Measurements from ENCODE around the gene FBXO15. TPM values are rescaled to one million over a fixed set of nuclear protein-coding genes. Genes with fewer than 3 reads are reported as not detected.
A peak's percentile ranks its signal among the peaks of the same experiment; 100 is the strongest.

The FBXO15 gene
- total RNA-seq, 1 donor = 0.27 TPM

DNA sequence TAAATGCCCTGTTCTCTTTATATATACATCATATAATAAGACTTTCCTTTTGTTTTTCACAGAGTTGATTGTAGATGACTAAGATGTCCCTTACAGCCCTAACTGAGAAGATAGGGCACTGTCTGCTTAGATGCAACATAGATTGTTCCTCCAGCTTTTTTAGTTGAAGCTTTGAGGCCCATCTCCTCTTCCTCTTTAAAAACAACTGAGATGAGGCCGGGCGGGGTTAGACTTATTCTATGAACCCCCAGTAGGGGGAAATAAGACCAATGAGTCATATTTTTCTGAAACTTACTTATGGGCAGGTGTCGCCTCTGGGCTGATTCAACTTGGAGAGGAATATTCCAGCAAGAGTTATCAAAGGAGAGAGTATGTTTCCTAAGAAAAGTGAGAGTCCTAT is 84.6 kb downstream of the FBXO15 start:
- TF ChIP-seq, protein P1, sequence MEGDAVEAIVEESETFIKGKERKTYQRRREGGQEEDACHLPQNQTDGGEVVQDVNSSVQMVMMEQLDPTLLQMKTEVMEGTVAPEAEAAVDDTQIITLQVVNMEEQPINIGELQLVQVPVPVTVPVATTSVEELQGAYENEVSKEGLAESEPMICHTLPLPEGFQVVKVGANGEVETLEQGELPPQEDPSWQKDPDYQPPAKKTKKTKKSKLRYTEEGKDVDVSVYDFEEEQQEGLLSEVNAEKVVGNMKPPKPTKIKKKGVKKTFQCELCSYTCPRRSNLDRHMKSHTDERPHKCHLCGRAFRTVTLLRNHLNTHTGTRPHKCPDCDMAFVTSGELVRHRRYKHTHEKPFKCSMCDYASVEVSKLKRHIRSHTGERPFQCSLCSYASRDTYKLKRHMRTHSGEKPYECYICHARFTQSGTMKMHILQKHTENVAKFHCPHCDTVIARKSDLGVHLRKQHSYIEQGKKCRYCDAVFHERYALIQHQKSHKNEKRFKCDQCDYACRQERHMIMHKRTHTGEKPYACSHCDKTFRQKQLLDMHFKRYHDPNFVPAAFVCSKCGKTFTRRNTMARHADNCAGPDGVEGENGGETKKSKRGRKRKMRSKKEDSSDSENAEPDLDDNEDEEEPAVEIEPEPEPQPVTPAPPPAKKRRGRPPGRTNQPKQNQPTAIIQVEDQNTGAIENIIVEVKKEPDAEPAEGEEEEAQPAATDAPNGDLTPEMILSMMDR (IDR thresholded peaks at IDR 0.05; ENCODE audit: insufficient read depth, low read length) = no peak
- H3K4me3 ChIP-seq (ENCODE audit: low read depth, low read length) = no peak overlapping the region

DNA sequence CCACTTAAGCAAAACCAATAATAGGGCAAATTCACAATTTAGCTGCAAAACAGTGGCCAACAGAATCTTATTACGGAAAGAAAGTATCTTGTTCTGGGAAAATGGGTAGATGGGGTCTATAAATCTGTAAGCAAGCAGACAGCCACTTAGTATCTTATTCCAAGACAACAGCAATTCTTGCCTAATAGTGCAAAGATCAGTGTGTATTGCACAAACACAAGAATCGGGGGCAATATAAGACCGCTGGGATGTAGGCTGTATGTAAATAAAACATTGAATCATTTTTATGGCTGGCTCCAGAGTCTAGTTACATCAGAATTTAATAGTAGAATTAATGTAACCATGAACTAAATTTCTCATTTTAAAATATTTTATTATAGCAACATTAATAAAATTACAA is 85.6 kb downstream of the FBXO15 start:
- TF ChIP-seq, protein P1 (IDR thresholded peaks at IDR 0.05; ENCODE audit: insufficient read depth, low read length) = no peak
- no peak overlapping the region for H3K4me3 ChIP-seq (ENCODE audit: low read depth, low read length)
- DNase-seq (ENCODE audit: low read depth) = no peak

More for the DNA sequence above, 84.6 kb downstream of the FBXO15 start:
- DNase-seq (ENCODE audit: low read depth) = no peak

DNA sequence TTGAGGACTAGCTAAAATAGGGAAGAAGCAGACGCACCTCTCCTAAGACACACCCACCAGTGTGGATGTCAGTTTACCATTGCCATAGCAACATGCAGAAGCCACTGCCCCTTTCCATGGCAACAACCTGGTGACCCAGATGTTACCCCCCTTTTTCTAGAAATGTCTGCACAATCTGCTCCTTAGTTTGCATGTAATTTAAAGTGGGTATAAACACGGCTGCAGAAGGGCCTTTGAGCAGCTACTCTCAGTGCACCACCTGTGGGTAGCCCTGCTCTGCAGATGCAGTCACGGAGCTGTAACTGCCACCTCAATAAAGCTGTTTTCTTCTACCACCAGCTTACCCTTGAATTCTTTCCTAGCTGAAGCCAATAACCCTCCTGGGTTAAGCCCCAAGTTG is 87.1 kb downstream of the FBXO15 start:
- no peak for DNase-seq (ENCODE audit: low read depth)
- TF ChIP-seq, protein P1 (IDR thresholded peaks at IDR 0.05; ENCODE audit: insufficient read depth, low read length) = no peak
- H3K4me3 ChIP-seq (ENCODE audit: low read depth, low read length) = no peak overlapping the region

- no peak for DNase-seq (ENCODE audit: low read depth)
- H3K4me3 ChIP-seq (ENCODE audit: low read depth, low read length) = no peak overlapping the region
- TF ChIP-seq, protein P1 (IDR thresholded peaks at IDR 0.05; ENCODE audit: insufficient read depth, low read length) = no peak
These were observed 96.8 kb downstream of the FBXO15 start for GRCh38 chr18:74050807-74051206.

DNA sequence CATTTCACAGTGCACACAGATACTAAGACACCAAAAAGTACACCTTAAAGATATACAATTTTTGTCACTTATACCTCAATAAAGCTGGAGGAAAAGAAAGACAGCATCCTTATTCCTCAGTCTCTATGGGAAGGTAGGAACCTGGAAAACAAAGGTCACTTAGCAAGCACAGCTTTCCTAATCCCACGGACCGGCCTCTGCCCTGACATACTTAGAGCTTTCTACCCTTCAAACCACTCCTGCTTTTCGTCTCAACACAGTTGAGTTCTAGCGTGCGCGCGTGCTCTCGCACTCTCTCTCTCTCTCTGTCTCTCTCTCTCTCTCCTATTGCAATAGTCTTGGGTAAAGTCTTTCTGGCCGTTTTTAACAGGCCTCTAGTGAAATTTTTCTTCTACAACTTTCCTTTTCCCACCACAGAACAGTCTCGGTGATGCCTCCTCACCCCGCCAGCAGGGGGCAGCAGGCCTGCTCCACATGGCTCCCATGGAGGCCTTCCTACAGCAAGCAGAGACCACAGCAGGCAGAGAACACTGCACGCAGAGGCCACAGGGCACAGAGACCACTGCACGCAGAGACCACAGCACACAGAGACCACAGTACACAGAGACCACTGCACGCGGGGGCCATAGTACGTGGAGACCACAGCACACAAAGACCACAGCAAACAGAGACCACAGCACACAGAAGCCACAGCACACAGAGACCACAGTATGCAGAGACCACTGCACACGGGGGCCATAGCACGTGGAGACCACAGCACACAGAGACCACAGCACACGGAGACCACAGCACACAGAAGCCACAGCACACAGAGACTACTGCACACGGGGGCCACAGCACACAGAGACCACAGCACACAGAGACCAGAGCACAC is 106.9 kb downstream of the FBXO15 start:
- DNase-seq (ENCODE audit: low read depth) = no peak
- no peak overlapping the region for H3K4me3 ChIP-seq (ENCODE audit: low read depth, low read length)
- TF ChIP-seq, protein P1 (IDR thresholded peaks at IDR 0.05; ENCODE audit: insufficient read depth, low read length) = peak; percentile 43

GRCh38 chr18:74040008-74040407 is 107.6 kb downstream of the FBXO15 start:
- TF ChIP-seq, protein P1 (IDR thresholded peaks at IDR 0.05; ENCODE audit: insufficient read depth, low read length) = no peak
- H3K4me3 ChIP-seq (ENCODE audit: low read depth, low read length) = no peak overlapping the region
- DNase-seq (ENCODE audit: low read depth) = no peak
